22Rv1 (cell line): ENCODE results near the gene GRK3.

ENCODE experiments used
- H3K27ac ChIP-seq: fragments of 450-650 bp; 2 replicates; pipeline ENCODE4 v1.5.1; 2017
- CTCF ChIP-seq: fragments of 450-650 bp; IDR thresholded peaks from 2 replicates; pipeline ENCODE4 v1.5.1; 2017; ENCODE audit warnings: mild to moderate bottlenecking
- ZFX ChIP-seq: fragments of 450-650 bp; IDR thresholded peaks from 2 replicates; pipeline ENCODE4 v1.6.1; 2017; ENCODE audit warnings: antibody characterized with exemption, borderline replicate concordance

Gene GRK3

GRCh38 chr22:25637672-25638071 is 73.2 kb downstream of the GRK3 start:
- no peak overlapping the region for H3K27ac ChIP-seq
- TF ChIP-seq CTCF (no peak), ZFX (no peak)

GRCh38 chr22:25638638-25639037 is 74.2 kb downstream of the GRK3 start:
- H3K27ac ChIP-seq, result no peak overlapping the region
- TF ChIP-seq CTCF (no peak), ZFX (no peak)

- no peak for TF ChIP-seq CTCF
- TF ChIP-seq ZFX, result no peak
- H3K27ac ChIP-seq, result no peak overlapping the region
These were observed 77.2 kb downstream of the GRK3 start for GRCh38 chr22:25641650-25642049.

- no peak overlapping the region for H3K27ac ChIP-seq
- no peak for TF ChIP-seq CTCF
- no peak for TF ChIP-seq ZFX
These were observed 78.9 kb downstream of the GRK3 start for GRCh38 chr22:25643232-25644000.

- no peak for TF ChIP-seq ZFX
- no peak for TF ChIP-seq CTCF
- no peak overlapping the region for H3K27ac ChIP-seq
These were observed 79.6 kb downstream of the GRK3 start for GRCh38 chr22:25644122-25644521.

GRCh38 chr22:25645266-25645665 is 80.8 kb downstream of the GRK3 start:
- H3K27ac ChIP-seq, result no peak overlapping the region
- TF ChIP-seq CTCF, result no peak
- TF ChIP-seq ZFX, result no peak

- H3K27ac ChIP-seq, result no peak overlapping the region
- TF ChIP-seq ZFX (no peak), CTCF (no peak)
These were observed 81.5 kb downstream of the GRK3 start for GRCh38 chr22:25645964-25646363.
